ENCODE data around the gene TMEM213. TPM values are rescaled to one million over a fixed set of nuclear protein-coding genes. Genes with fewer than 3 reads are reported as not detected.

Gene TMEM213
- total RNA-seq, 1 experiment from 2014 or later: 0.11 TPM

DNA sequence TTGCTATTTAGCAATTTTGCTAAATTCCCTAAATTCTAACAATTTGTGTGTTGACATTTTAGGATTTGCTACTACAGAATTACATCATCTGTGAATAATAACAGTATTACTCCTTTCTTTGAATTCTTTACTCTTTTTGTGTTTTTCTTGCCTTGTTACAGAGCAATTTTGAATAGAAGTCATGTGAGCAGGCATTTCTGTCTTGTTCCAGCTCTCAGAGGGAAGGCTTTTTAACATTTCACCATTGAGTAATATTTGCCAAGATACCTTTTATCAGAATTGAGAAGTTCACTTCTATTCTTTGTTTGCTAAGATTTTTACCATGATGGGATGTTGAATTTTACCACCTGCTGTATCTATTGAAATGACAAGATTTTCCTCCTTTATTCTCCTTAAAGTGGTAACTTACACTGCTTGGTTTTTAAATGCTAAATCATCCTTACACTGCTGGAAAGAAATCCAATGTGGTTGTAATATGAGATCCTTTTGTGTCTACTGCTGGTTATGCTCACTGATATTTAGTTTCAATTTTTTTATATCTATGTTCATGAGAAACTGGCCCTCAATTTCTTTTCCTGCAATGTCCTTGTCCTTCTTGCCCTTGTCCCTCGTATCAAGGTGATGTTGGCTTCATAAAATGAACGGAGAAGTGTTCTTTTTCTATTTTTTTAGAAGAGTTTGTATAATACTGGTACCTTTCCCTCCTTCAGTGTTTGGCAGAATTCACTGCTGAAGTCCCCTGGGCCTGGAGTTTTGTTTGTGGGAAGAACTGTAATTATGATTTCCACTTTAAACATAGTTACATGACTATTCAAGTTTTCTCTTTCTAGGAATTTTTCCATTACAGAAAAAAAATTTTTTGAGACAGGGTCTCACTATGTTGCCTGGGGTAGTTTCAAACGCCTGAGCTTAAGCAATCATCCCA is 50.5 kb downstream of the TMEM213 start:
- Mint-ChIP-seq H3K9me3 (peaks cover 13% of the 10 kb centered on the region), H3K4me1 (peaks cover 26% of the 10 kb centered on the region), H3K4me3 (no peak overlapping the region), H3K27me3 (ENCODE audit: low read depth) (no peaks in the 10 kb centered on the region), H3K36me3 (peaks cover 46% of the 10 kb centered on the region), H3K27ac (no peak overlapping the region)
- TF ChIP-seq EMX1 (CRISPR knock-in tag; IDR thresholded peaks at IDR 0.05): no peak
- no peak for TF ChIP-seq MYBL2 (CRISPR knock-in tag; IDR thresholded peaks at IDR 0.05)
- TF ChIP-seq FOXJ3 (CRISPR knock-in tag; IDR thresholded peaks at IDR 0.05; ENCODE audit: borderline replicate concordance): no peak
- no peak for TF ChIP-seq SOX15 (CRISPR knock-in tag; IDR thresholded peaks at IDR 0.05)
- TF ChIP-seq CREM (CRISPR knock-in tag; IDR thresholded peaks at IDR 0.05): no peak
- no peak for TF ChIP-seq CBFB (CRISPR knock-in tag; IDR thresholded peaks at IDR 0.05; ENCODE audit: low read depth)
- TF ChIP-seq, protein P1, sequence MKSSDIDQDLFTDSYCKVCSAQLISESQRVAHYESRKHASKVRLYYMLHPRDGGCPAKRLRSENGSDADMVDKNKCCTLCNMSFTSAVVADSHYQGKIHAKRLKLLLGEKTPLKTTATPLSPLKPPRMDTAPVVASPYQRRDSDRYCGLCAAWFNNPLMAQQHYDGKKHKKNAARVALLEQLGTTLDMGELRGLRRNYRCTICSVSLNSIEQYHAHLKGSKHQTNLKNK (CRISPR knock-in tag; IDR thresholded peaks at IDR 0.05): no peak
- DNase-seq (ENCODE audit: low spot score) (no peak), ATAC-seq (no peak)
- ChIA-PET CTCF (no interaction called here), POLR2A (no interaction called here)

- H3K27me3 Mint-ChIP-seq (ENCODE audit: low read depth): no peaks in the 10 kb centered on the region
- CTCF ChIA-PET: no interaction called here
- no peak overlapping the region for H3K4me3 Mint-ChIP-seq
Observed at GRCh38 chr7:138849701-138850100, 51.9 kb downstream of the TMEM213 start.

DNA sequence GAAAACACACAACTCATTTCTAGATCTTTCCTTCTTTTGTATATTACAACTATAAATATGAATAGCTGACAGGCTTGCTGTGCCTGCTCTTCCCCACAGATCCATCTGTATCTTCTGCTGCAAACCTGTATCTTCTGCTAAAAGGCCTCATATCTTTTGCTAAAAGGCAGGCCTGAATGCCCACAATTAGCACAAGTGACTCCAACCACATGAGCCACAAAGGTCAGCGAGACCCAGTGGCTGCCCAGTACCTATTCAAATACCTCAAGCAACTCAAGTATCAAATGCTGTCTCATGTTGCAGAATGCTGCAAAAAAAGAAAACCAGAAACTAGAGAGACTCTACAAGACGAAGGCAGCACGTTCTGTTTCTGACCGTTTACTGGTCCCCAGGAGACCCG is 54.7 kb downstream of the TMEM213 start:
- H3K27me3 Mint-ChIP-seq (ENCODE audit: low read depth): no peaks in the 10 kb centered on the region
- no peak for TF ChIP-seq RELA (CRISPR knock-in tag; IDR thresholded peaks at IDR 0.05; ENCODE audit: borderline replicate concordance)
- TF ChIP-seq CREM (CRISPR knock-in tag; IDR thresholded peaks at IDR 0.05): no peak
- no peak for TF ChIP-seq TCF7 (CRISPR knock-in tag; IDR thresholded peaks at IDR 0.05; ENCODE audit: low read depth)
- TF ChIP-seq, protein P2, sequence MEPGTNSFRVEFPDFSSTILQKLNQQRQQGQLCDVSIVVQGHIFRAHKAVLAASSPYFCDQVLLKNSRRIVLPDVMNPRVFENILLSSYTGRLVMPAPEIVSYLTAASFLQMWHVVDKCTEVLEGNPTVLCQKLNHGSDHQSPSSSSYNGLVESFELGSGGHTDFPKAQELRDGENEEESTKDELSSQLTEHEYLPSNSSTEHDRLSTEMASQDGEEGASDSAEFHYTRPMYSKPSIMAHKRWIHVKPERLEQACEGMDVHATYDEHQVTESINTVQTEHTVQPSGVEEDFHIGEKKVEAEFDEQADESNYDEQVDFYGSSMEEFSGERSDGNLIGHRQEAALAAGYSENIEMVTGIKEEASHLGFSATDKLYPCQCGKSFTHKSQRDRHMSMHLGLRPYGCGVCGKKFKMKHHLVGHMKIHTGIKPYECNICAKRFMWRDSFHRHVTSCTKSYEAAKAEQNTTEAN (CRISPR knock-in tag; IDR thresholded peaks at IDR 0.05): no peak
- no peak for TF ChIP-seq GABPB1 (CRISPR knock-in tag; IDR thresholded peaks at IDR 0.05)
- ChIA-PET POLR2A (no interaction called here), CTCF (no interaction called here)
- H3K27ac Mint-ChIP-seq: no peak overlapping the region
- H3K9me3 Mint-ChIP-seq: peaks cover 25% of the 10 kb centered on the region
- no peak overlapping the region for H3K4me3 Mint-ChIP-seq
- ATAC-seq (no peak), DNase-seq (ENCODE audit: low spot score) (no peak)
- peaks cover 45% of the 10 kb centered on the region for H3K4me1 Mint-ChIP-seq
- peaks cover 61% of the 10 kb centered on the region for H3K36me3 Mint-ChIP-seq

More at GRCh38 chr7:138849701-138850100, 51.9 kb downstream of the TMEM213 start:
- no peak for DNase-seq (ENCODE audit: low spot score)
- TF ChIP-seq GTF2I (CRISPR knock-in tag; conservative IDR thresholded peaks at IDR 0.05) (peak; percentile 69; the same call in 1 of the 2 replicates), PREB (CRISPR knock-in tag; IDR thresholded peaks at IDR 0.05; ENCODE audit: borderline replicate concordance) (no peak), ATF3 (CRISPR knock-in tag; conservative IDR thresholded peaks at IDR 0.05) (no peak), ELF4 (CRISPR knock-in tag; IDR thresholded peaks at IDR 0.05; ENCODE audit: low read depth) (no peak), RORB (CRISPR knock-in tag; IDR thresholded peaks at IDR 0.05) (no peak)
- Mint-ChIP-seq H3K27ac (no peak overlapping the region), H3K36me3 (peaks cover 41% of the 10 kb centered on the region), H3K4me1 (peaks cover 37% of the 10 kb centered on the region), H3K9me3 (peaks cover 13% of the 10 kb centered on the region)
- ATAC-seq: no peak
- POLR2A ChIA-PET: no interaction called here

DNA sequence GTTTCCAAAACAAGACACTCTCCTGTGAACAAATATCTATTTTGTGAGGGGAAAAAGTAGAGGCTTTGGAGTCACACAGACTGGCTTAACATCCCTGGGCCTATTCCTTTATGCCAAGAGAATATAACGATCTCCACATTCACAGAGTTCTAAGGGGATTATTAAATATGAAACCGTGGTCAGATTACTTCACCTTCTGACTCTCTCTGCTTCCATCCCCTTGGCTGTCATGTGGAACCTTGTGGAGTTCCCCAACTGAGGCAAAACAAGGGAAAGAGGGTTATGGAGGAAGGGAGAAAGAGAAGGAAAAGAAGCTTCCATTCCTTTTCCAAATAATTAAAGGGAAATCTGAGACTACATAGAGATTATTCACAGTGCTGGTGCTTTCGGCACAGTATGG is 55.7 kb downstream of the TMEM213 start:
- no peaks in the 10 kb centered on the region; the same call in 1 of the 2 replicates for H3K27me3 Mint-ChIP-seq (ENCODE audit: low read depth)
- ATAC-seq (peak; percentile 22; the same call in 1 of the 2 replicates), DNase-seq (ENCODE audit: low spot score) (no peak)
- H3K36me3 Mint-ChIP-seq: peaks cover 66% of the 10 kb centered on the region
- CTCF ChIA-PET: no interaction called here
- H3K9me3 Mint-ChIP-seq: peaks cover 35% of the 10 kb centered on the region
- peaks cover 40% of the 10 kb centered on the region for H3K4me1 Mint-ChIP-seq
- peak overlapping the region; percentile 85 for H3K27ac Mint-ChIP-seq
- H3K4me3 Mint-ChIP-seq: no peak overlapping the region; the same call in 1 of the 2 replicates
- POLR2A ChIA-PET: no interaction called here
- TF ChIP-seq TEAD1 (CRISPR knock-in tag; IDR thresholded peaks at IDR 0.05) (no peak), CREM (CRISPR knock-in tag; IDR thresholded peaks at IDR 0.05) (no peak), HMGA2 (CRISPR knock-in tag; IDR thresholded peaks at IDR 0.05) (no peak), IRF2 (CRISPR knock-in tag; IDR thresholded peaks at IDR 0.05; ENCODE audit: borderline replicate concordance, low read depth) (no peak), SMAD4 (CRISPR knock-in tag; IDR thresholded peaks at IDR 0.05) (no peak), ZNF416 (CRISPR knock-in tag; IDR thresholded peaks at IDR 0.05) (no peak), FOXK1 (CRISPR knock-in tag; IDR thresholded peaks at IDR 0.05) (no peak), ZNF317 (CRISPR knock-in tag; IDR thresholded peaks at IDR 0.05; ENCODE audit: borderline replicate concordance, low read depth) (no peak)
- TF ChIP-seq, protein P3, sequence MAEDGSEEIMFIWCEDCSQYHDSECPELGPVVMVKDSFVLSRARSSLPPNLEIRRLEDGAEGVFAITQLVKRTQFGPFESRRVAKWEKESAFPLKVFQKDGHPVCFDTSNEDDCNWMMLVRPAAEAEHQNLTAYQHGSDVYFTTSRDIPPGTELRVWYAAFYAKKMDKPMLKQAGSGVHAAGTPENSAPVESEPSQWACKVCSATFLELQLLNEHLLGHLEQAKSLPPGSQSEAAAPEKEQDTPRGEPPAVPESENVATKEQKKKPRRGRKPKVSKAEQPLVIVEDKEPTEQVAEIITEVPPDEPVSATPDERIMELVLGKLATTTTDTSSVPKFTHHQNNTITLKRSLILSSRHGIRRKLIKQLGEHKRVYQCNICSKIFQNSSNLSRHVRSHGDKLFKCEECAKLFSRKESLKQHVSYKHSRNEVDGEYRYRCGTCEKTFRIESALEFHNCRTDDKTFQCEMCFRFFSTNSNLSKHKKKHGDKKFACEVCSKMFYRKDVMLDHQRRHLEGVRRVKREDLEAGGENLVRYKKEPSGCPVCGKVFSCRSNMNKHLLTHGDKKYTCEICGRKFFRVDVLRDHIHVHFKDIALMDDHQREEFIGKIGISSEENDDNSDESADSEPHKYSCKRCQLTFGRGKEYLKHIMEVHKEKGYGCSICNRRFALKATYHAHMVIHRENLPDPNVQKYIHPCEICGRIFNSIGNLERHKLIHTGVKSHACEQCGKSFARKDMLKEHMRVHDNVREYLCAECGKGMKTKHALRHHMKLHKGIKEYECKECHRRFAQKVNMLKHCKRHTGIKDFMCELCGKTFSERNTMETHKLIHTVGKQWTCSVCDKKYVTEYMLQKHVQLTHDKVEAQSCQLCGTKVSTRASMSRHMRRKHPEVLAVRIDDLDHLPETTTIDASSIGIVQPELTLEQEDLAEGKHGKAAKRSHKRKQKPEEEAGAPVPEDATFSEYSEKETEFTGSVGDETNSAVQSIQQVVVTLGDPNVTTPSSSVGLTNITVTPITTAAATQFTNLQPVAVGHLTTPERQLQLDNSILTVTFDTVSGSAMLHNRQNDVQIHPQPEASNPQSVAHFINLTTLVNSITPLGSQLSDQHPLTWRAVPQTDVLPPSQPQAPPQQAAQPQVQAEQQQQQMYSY (CRISPR knock-in tag; IDR thresholded peaks at IDR 0.05): no peak

Data from WTC11 (cell line).